Heart left ventricle (tissue), 16 donors: ENCODE measurements around the gene TPST1. TPM values are rescaled to one million over a fixed set of nuclear protein-coding genes. Genes with fewer than 3 reads are reported as not detected.

Source experiments
- ATAC-seq, 4 donors: fragments of 200-7000 bp; cut with Tn5 transposase; one replicate each; pipeline ENCODE4 v1.9.1; 2020 to 2022; ENCODE audit warnings: moderate library complexity in 4 of 4, mild to moderate bottlenecking in 3 of 4, moderate number of reproducible peaks in 1 of 4
- DNase-seq, 5 donors: peaks; one replicate each; pipeline ENCODE4 v3.0.0-alpha.2; 2020
- H3K27ac ChIP-seq, 12 donors: fragments of 200-600 bp; sonication (generic) in 4 of 12; one replicate each; pipeline versions ENCODE4 v1.5.0 to v1.8.0; 2016 to 2022; ENCODE audit warnings: mild to moderate bottlenecking in 2 of 12
- H3K27me3 ChIP-seq, 9 donors: fragments of 200-600 bp; sonication (generic) in 2 of 9; one replicate each; pipeline versions ENCODE4 v1.5.1 to v1.8.0; 2016 to 2022; ENCODE audit warnings: mild to moderate bottlenecking in 3 of 9
- H3K36me3 ChIP-seq, 9 donors: fragments of 200-600 bp; sonication (generic) in 2 of 9; one replicate each; pipeline versions ENCODE4 v1.5.0 to v1.8.0; 2018 to 2022; ENCODE audit warnings: mild to moderate bottlenecking in 2 of 9
- H3K4me1 ChIP-seq, 12 donors: fragments of 200-600 bp; sonication (generic) in 4 of 12; one replicate each; pipeline versions ENCODE4 v1.5.0 to v1.8.0; 2016 to 2022; ENCODE audit warnings: mild to moderate bottlenecking in 3 of 12
- H3K4me3 ChIP-seq, 12 donors: fragments of 200-600 bp; sonication (generic) in 4 of 12; one replicate each; pipeline versions ENCODE4 v1.5.0 to v1.8.0; 2017 to 2022; ENCODE audit warnings: mild to moderate bottlenecking in 9 of 12, moderate library complexity in 4 of 12
- H3K9me3 ChIP-seq, 12 donors: fragments of 200-600 bp; sonication (generic) in 4 of 12; one replicate each; pipeline versions ENCODE4 v1.5.0 to v1.8.0; 2016 to 2022; ENCODE audit warnings: mild to moderate bottlenecking in 1 of 12
- POLR2A ChIP-seq, 2 donors: fragments of 450-650 bp; IDR thresholded peaks; one replicate each; pipeline ENCODE4 v1.6.1; 2017; ENCODE audit warnings: antibody characterized with exemption in 2 of 2, mild to moderate bottlenecking in 2 of 2, moderate library complexity in 2 of 2
- WGBS, 4 donors: extraction: QIAGEN DNeasy Blood & Tissue Kit in 2 of 4; methylation state at CpG; one replicate each; pipeline versions ENCODE4 v1.1.5 to v1.1.7; 2013 to 2018; 5-methylcytosine and 5-hydroxymethylcytosine counted together
- intact Hi-C, 10 donors: fragments of 100-400 bp; cut with DNase I; formaldehyde crosslinking; loops; one replicate each; pipeline versions ENCODE4 v1.11.1 to v1.14.2; 2022
- polyA plus RNA-seq, 2 donors: library from polyadenylated mRNA; stranded (reverse); fragments of 200-250 nt; gene quantifications; one replicate each; pipeline ENCODE4 v1.2.3, GENCODE V29; 2013
- total RNA-seq, 9 donors: library from RNA; depleted of rRNA in 2 of 9; stranded (reverse); fragments of >200 nt in 2 of 9; fragmentation: NEBNext Ultra II Directional in 3 of 9; extraction: Animal tissue kit (Norgen Biotek cat#: 25700) in 3 of 9; gene quantifications; one replicate each; pipeline versions ENCODE4 v1.1.0 to v1.2.4, GENCODE V29; 2016 to 2023
- TF ChIP-seq, protein P1 (sequence below), 12 donors: fragments of 200-600 bp; sonication (generic) in 4 of 12; IDR thresholded peaks; one replicate each; pipeline versions ENCODE4 v1.5.0 to v1.8.0; 2018 to 2022; ENCODE audit warnings: antibody characterized with exemption in 12 of 12, mild to moderate bottlenecking in 5 of 12
- donor health status: ischemic (EF 13 %, LVEDD 7.1; RV severe dilation, severe dysfunction).
- donor health status: healthy with polysubstance abuse.
- donor health status: DM: no; HTN: yes; CAD: no.
- donor health status: DM: no; HTN: no; CAD: no.
- donor health status: ischemic (EF 25% LVEDD 6.9; RV normal size, moderate dysfunction).
- donor health status: ischemic (EF 25% LVEDD 5.7; RV mildly dilated, moderate dysfunction).
- donor health status: healthy.
- donor health status: DM: yes; HTN: yes; CAD: no.
- donor health status: ischemic (EF 35%, LVEDD 5.7; RV mildly dilated, moderate dysfunction).
- donor health status: nonischemic (EF 11% LVEDD 7.7; RV severe dilation, severe dysfunction).
- donor health status: DM: yes; HTN: yes; CAD: no.
- donor health status: PGD.
- donor health status: ischemic (EF 29% LVEDD 5.4; RV normal size, mild dysfunction).
- donor health status: nonischemic (EF 23%, LVEDD 6.1; RV moderate dilation, normal function).

Gene TPST1
- total and polyA plus RNA-seq, 11 donors = 1.9 to 10.8 (median 5.5) TPM

DNA sequence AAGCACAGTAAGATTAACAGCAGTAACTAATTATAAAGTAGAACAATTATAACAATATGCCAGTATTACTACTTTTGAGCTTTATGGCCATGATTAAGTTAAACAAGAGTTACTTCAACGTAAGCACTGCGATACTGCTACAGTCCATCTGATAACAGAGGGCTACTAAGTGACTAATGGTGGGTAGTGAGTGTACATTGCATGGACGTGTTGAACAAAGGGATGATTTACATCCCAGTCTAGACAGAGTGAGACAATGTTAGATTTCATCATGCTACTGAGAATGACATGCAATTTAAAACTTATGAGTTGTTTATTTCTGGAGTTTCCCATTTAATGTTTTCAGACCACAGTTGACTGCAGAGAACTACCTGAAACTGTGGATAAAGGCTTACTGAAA, 45.6 kb downstream of the TPST1 start:
- Histone ChIP-seq H3K9me3 (no peaks in the 10 kb centered on the region), H3K27ac (no peak overlapping the region), H3K4me1 (peaks cover 0 to 7% (median 0%) of the 10 kb centered on the region in 12 donors), H3K4me3 (no peak overlapping the region), H3K36me3 (no peaks in the 10 kb centered on the region), H3K27me3 (no peaks in the 10 kb centered on the region)
- ATAC-seq (no peak), DNase-seq (no peak)
- 88 to 95% (median 92%) methylated on average over 3 of the region's 3 CpGs for WGBS, 4 donors
- intact Hi-C loops = no loop called here
- TF ChIP-seq, protein P1, sequence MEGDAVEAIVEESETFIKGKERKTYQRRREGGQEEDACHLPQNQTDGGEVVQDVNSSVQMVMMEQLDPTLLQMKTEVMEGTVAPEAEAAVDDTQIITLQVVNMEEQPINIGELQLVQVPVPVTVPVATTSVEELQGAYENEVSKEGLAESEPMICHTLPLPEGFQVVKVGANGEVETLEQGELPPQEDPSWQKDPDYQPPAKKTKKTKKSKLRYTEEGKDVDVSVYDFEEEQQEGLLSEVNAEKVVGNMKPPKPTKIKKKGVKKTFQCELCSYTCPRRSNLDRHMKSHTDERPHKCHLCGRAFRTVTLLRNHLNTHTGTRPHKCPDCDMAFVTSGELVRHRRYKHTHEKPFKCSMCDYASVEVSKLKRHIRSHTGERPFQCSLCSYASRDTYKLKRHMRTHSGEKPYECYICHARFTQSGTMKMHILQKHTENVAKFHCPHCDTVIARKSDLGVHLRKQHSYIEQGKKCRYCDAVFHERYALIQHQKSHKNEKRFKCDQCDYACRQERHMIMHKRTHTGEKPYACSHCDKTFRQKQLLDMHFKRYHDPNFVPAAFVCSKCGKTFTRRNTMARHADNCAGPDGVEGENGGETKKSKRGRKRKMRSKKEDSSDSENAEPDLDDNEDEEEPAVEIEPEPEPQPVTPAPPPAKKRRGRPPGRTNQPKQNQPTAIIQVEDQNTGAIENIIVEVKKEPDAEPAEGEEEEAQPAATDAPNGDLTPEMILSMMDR (IDR thresholded peaks at IDR 0.05) = no peak
- TF ChIP-seq POLR2A (IDR thresholded peaks at IDR 0.05) = no peak

- intact Hi-C loops = no loop called here
- Histone ChIP-seq H3K4me3 (no peak overlapping the region), H3K4me1 (peaks cover 0 to 20% (median 0%) of the 10 kb centered on the region in 12 donors), H3K27me3 (no peaks in the 10 kb centered on the region), H3K36me3 (no peaks in the 10 kb centered on the region), H3K9me3 (peaks cover 0 to 10% (median 0%) of the 10 kb centered on the region in 12 donors), H3K27ac (no peak overlapping the region)
- DNase-seq (no peak), ATAC-seq (no peak)
- no peak for TF ChIP-seq POLR2A (IDR thresholded peaks at IDR 0.05)
- TF ChIP-seq, protein P1 (IDR thresholded peaks at IDR 0.05) = no peak
Measured at GRCh38 chr7:66255534-66256100, 50.5 kb downstream of the TPST1 start.

- Histone ChIP-seq H3K27ac (no peak overlapping the region), H3K9me3 (peaks cover 0 to 10% (median 0%) of the 10 kb centered on the region in 12 donors), H3K4me3 (no peak overlapping the region), H3K4me1 (peaks cover 0 to 20% (median 0%) of the 10 kb centered on the region in 12 donors), H3K27me3 (no peaks in the 10 kb centered on the region), H3K36me3 (no peaks in the 10 kb centered on the region)
- 0 to 91% (median 55%) methylated on average over 1 of the region's 1 CpG for WGBS, 4 donors
- no peak for DNase-seq
- TF ChIP-seq, protein P1 (IDR thresholded peaks at IDR 0.05) = no peak
- ATAC-seq = no peak
- intact Hi-C loops = no loop called here
Measured at GRCh38 chr7:66256281-66256680, 51.1 kb downstream of the TPST1 start.

DNA sequence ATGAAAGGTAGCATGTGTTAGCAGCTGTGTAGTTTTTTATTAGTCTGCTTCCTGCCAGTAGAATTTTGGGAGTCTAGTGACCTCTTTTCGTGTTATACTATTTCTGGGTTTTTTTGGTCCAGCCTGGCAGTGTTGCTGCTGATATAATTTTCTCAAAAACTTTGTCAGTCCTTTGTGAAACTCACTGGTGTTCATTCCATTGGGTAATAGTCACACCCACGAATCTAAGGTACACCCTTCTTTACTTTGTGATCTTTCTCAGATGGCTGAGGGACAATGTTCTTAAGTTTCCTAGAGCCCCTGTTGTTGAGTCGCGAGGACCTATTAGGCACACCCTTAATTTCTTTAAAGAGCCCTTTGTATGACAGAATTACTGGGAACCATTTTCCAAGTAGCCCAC, 52.3 kb downstream of the TPST1 start:
- ATAC-seq (no peak), DNase-seq (no peak)
- TF ChIP-seq, protein P1 (IDR thresholded peaks at IDR 0.05) = no peak
- no peak for TF ChIP-seq POLR2A (IDR thresholded peaks at IDR 0.05)
- intact Hi-C loops = no loop called here
- H3K4me3 ChIP-seq = no peak overlapping the region
- peaks cover 0 to 10% (median 0%) of the 10 kb centered on the region in 12 donors for H3K9me3 ChIP-seq
- H3K36me3 ChIP-seq = no peaks in the 10 kb centered on the region
- H3K27ac ChIP-seq = peak overlapping the region in 1 of 12 donors; percentile 11
- H3K27me3 ChIP-seq = no peaks in the 10 kb centered on the region
- H3K4me1 ChIP-seq = peaks cover 0 to 20% (median 0%) of the 10 kb centered on the region in 12 donors
- 86 to 93% (median 91%) methylated on average over 4 of the region's 4 CpGs for WGBS, 4 donors
